Measurements from ENCODE around the gene CATSPERB.

GRCh38 chr14:91744068-91744480, 12.2 kb upstream of the CATSPERB start:
- TF ChIP-seq, protein P1, sequence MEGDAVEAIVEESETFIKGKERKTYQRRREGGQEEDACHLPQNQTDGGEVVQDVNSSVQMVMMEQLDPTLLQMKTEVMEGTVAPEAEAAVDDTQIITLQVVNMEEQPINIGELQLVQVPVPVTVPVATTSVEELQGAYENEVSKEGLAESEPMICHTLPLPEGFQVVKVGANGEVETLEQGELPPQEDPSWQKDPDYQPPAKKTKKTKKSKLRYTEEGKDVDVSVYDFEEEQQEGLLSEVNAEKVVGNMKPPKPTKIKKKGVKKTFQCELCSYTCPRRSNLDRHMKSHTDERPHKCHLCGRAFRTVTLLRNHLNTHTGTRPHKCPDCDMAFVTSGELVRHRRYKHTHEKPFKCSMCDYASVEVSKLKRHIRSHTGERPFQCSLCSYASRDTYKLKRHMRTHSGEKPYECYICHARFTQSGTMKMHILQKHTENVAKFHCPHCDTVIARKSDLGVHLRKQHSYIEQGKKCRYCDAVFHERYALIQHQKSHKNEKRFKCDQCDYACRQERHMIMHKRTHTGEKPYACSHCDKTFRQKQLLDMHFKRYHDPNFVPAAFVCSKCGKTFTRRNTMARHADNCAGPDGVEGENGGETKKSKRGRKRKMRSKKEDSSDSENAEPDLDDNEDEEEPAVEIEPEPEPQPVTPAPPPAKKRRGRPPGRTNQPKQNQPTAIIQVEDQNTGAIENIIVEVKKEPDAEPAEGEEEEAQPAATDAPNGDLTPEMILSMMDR (IDR thresholded peaks at IDR 0.05; ENCODE audit: extremely low read depth in 1 of 2, insufficient read depth in 1 of 2, low read depth in 1 of 2, low read length in 2 of 2): no peak
- TF ChIP-seq EZH2 (IDR thresholded peaks at IDR 0.05; ENCODE audit: borderline replicate concordance, low read depth, low read length, severe bottlenecking) (no peak), POLR2A (IDR thresholded peaks at IDR 0.05; ENCODE audit: low read depth, low read length) (no peak), GATA2 (IDR thresholded peaks at IDR 0.05; ENCODE audit: insufficient read depth, insufficient read length, low read depth, low read length) (peak; percentile 78), POLR2AphosphoS5 (IDR thresholded peaks at IDR 0.05; ENCODE audit: insufficient read depth, low read depth, low read length) (peak; percentile 19), MYC (IDR thresholded peaks at IDR 0.05; ENCODE audit: low read depth, low read length) (no peak)
- TF ChIP-seq, protein P2, sequence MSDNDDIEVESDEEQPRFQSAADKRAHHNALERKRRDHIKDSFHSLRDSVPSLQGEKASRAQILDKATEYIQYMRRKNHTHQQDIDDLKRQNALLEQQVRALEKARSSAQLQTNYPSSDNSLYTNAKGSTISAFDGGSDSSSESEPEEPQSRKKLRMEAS (IDR thresholded peaks at IDR 0.05; ENCODE audit: insufficient read depth, insufficient read length): no peak

Measured in endothelial cell of umbilical vein (primary cell).